Keratinocyte (primary cell): ENCODE results near the gene UCP2. TPM values are rescaled to one million over a fixed set of nuclear protein-coding genes. Genes with fewer than 3 reads are reported as not detected.

Experiments used
- DNase-seq: peaks from one replicate; pipeline ENCODE4 v3.0.0-alpha.2; 2011; ENCODE audit warnings: low read depth, missing footprints, low spot score
- FAIRE-seq: peaks from 2 replicates; lab custom pipeline; 2011; peaks lifted over from hg19 to GRCh38; lab: Jason Lieb, UNC
- H2AFZ ChIP-seq: 2 replicates; pipeline ENCODE4 v1.6.0; 2012; ENCODE audit warnings: low read length, control low read depth, inconsistent platforms; ENCODE audit not compliant: control insufficient read depth
- H3K27ac ChIP-seq: 2 replicates; pipeline ENCODE4 v1.5.1; 2011; ENCODE audit warnings: low read length; ENCODE audit not compliant: control insufficient read depth, insufficient read depth
- H3K27me3 ChIP-seq: 3 replicates; pipeline ENCODE4 v1.6.0; 2011; ENCODE audit warnings: low read length; ENCODE audit not compliant: control insufficient read depth, insufficient read depth; ENCODE audit errors: extremely low read depth
- H3K36me3 ChIP-seq, 2 experiments: 2 replicates in 1 of 2; 3 replicates in 1 of 2; pipeline ENCODE4 v1.5.1; 2011; ENCODE audit warnings: low read length in 2 of 2, mild to moderate bottlenecking in 1 of 2; ENCODE audit not compliant: control insufficient read depth in 2 of 2, insufficient read depth in 2 of 2; ENCODE audit errors: extremely low read depth in 1 of 2
- H3K4me1 ChIP-seq: 3 replicates; pipeline ENCODE4 v1.5.1; 2011; ENCODE audit warnings: low read length; ENCODE audit not compliant: control insufficient read depth, insufficient read depth; ENCODE audit errors: extremely low read depth
- H3K4me2 ChIP-seq: 3 replicates; pipeline ENCODE4 v1.6.0; 2011; ENCODE audit warnings: low read depth, low read length; ENCODE audit not compliant: control insufficient read depth, insufficient read depth; ENCODE audit errors: extremely low read depth
- H3K4me3 ChIP-seq, 3 experiments: fragments of 200-600 bp in 1 of 3; sonication (generic) in 1 of 3; 2 replicates in 2 of 3; 3 replicates in 1 of 3; pipeline ENCODE4 v1.5.1; 2011 to 2016; ENCODE audit warnings: low read length in 3 of 3, mild to moderate bottlenecking in 3 of 3, control low read depth in 2 of 3, inconsistent platforms in 1 of 3, low read depth in 1 of 3, mixed read lengths in 1 of 3, mixed run types in 1 of 3, moderate library complexity in 1 of 3; ENCODE audit not compliant: control insufficient read depth in 2 of 3, insufficient read depth in 2 of 3; ENCODE audit errors: extremely low read depth in 1 of 3
- H3K79me2 ChIP-seq: 2 replicates; pipeline ENCODE4 v1.6.0; 2012; ENCODE audit warnings: low read length; ENCODE audit not compliant: control insufficient read depth, insufficient read depth
- H3K9ac ChIP-seq: 3 replicates; pipeline ENCODE4 v1.6.0; 2011; ENCODE audit warnings: low read length; ENCODE audit not compliant: control insufficient read depth, insufficient read depth; ENCODE audit errors: extremely low read depth
- H3K9me1 ChIP-seq: 3 replicates; pipeline ENCODE4 v1.6.0; 2011; ENCODE audit warnings: low read length; ENCODE audit not compliant: control insufficient read depth, insufficient read depth; ENCODE audit errors: extremely low read depth
- H3K9me3 ChIP-seq: 2 replicates; pipeline ENCODE4 v1.5.1; 2012; ENCODE audit warnings: low read depth, low read length; ENCODE audit not compliant: control insufficient read depth
- H4K20me1 ChIP-seq: 3 replicates; pipeline ENCODE4 v1.6.0; 2011; ENCODE audit warnings: low read length; ENCODE audit not compliant: control insufficient read depth, insufficient read depth; ENCODE audit errors: extremely low read depth
- EZH2 ChIP-seq: IDR thresholded peaks from one replicate; pipeline ENCODE4 v1.6.1; 2012; ENCODE audit warnings: inconsistent platforms, mild to moderate bottlenecking, low read length, moderate library complexity
- dilution Hi-C: fragments of 300-500 bp; cut with MboI; formaldehyde crosslinking; loops from one replicate; pipeline ENCODE4 v1.7.0; 2020; ENCODE audit warnings: low sequenced_read_pairs; ENCODE audit not compliant: extremely low pct_ligation_motif_present
- polyA plus RNA-seq, 5 experiments: library from polyadenylated mRNA; depleted of rRNA in 3 of 5; stranded (reverse) in 3 of 5; stranded (forward) in 1 of 5; unstranded in 1 of 5; fragments of >200 nt; gene quantifications; 1 replicate in 1 of 5; 2 replicates in 3 of 5; 3 replicates in 1 of 5; pipeline versions ENCODE4 v1.2.1 to v1.2.3, GENCODE V29; 2011 to 2012; ENCODE audit warnings: missing spikeins in 2 of 5, low read depth in 1 of 5, low replicate concordance in 1 of 5
- TF ChIP-seq, protein P1 (sequence below), 3 experiments: IDR thresholded peaks in 1 of 3; conservative IDR thresholded peaks in 1 of 3; optimal IDR thresholded peaks in 1 of 3; 2 replicates in 2 of 3; 3 replicates in 1 of 3; pipeline versions ENCODE3 to v1.5.1; 2011; ENCODE audit warnings: low read length in 3 of 3, mild to moderate bottlenecking in 3 of 3, moderate library complexity in 2 of 3, control low read depth in 1 of 3, inconsistent platforms in 1 of 3; ENCODE audit not compliant: insufficient read depth in 2 of 3; ENCODE audit errors: extremely low read depth in 1 of 3

UCP2 gene
- polyA plus RNA-seq, 1 donor (not counting 4 experiments of a cell fraction or from before 2014, with no cell fraction given) = 1.1 TPM

- no peak overlapping the region for H3K4me3 ChIP-seq
- TF ChIP-seq, protein P1, sequence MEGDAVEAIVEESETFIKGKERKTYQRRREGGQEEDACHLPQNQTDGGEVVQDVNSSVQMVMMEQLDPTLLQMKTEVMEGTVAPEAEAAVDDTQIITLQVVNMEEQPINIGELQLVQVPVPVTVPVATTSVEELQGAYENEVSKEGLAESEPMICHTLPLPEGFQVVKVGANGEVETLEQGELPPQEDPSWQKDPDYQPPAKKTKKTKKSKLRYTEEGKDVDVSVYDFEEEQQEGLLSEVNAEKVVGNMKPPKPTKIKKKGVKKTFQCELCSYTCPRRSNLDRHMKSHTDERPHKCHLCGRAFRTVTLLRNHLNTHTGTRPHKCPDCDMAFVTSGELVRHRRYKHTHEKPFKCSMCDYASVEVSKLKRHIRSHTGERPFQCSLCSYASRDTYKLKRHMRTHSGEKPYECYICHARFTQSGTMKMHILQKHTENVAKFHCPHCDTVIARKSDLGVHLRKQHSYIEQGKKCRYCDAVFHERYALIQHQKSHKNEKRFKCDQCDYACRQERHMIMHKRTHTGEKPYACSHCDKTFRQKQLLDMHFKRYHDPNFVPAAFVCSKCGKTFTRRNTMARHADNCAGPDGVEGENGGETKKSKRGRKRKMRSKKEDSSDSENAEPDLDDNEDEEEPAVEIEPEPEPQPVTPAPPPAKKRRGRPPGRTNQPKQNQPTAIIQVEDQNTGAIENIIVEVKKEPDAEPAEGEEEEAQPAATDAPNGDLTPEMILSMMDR (optimal IDR thresholded peaks at IDR 0.05 in 1 of 3, IDR thresholded peaks at IDR 0.05 in 1 of 3, conservative IDR thresholded peaks at IDR 0.05 in 1 of 3; ENCODE audit: extremely low read depth in 1 of 3, insufficient read depth in 2 of 3, low read length in 3 of 3) = no peak
- no peak for TF ChIP-seq EZH2
- H2AFZ ChIP-seq = no peak overlapping the region
- FAIRE-seq (no peak), DNase-seq (no peak)
- H3K9ac ChIP-seq = no peak overlapping the region
- H3K4me1 ChIP-seq = no peaks in the 10 kb centered on the region
- no peaks in the 10 kb centered on the region for H3K9me1 ChIP-seq
- H3K27ac ChIP-seq = no peak overlapping the region
- peaks cover 0 to 4% of the 10 kb centered on the region in 2 experiments for H3K36me3 ChIP-seq
- H3K4me2 ChIP-seq = no peak overlapping the region
- no peaks in the 10 kb centered on the region for H4K20me1 ChIP-seq
- dilution Hi-C loops = no loop called here
- no peaks in the 10 kb centered on the region for H3K9me3 ChIP-seq
- H3K79me2 ChIP-seq = no peaks in the 10 kb centered on the region
- H3K27me3 ChIP-seq = no peaks in the 10 kb centered on the region
Measured at GRCh38 chr11:74000307-74001133, 17.9 kb upstream of the UCP2 start.

GRCh38 chr11:73999581-74000306, 17.1 kb upstream of the UCP2 start:
- dilution Hi-C loops = no loop called here
- Histone ChIP-seq H3K4me1 (no peaks in the 10 kb centered on the region), H2AFZ (no peak overlapping the region), H3K4me2 (no peak overlapping the region), H3K79me2 (no peaks in the 10 kb centered on the region), H3K27ac (no peak overlapping the region), H3K4me3 (no peak overlapping the region), H3K9ac (no peak overlapping the region), H3K36me3 (peaks cover 0 to 4% of the 10 kb centered on the region in 2 experiments), H3K9me3 (no peaks in the 10 kb centered on the region), H3K9me1 (no peaks in the 10 kb centered on the region), H4K20me1 (no peaks in the 10 kb centered on the region), H3K27me3 (no peaks in the 10 kb centered on the region)
- TF ChIP-seq, protein P1 (optimal IDR thresholded peaks at IDR 0.05 in 1 of 3, IDR thresholded peaks at IDR 0.05 in 1 of 3, conservative IDR thresholded peaks at IDR 0.05 in 1 of 3; ENCODE audit: extremely low read depth in 1 of 3, insufficient read depth in 2 of 3, low read length in 3 of 3) = no peak
- no peak for TF ChIP-seq EZH2
- no peak for DNase-seq
- no peak for FAIRE-seq
